SK-N-SH (cell line): ENCODE results near the gene TLNRD1. TPM values are rescaled to one million over a fixed set of nuclear protein-coding genes. Genes with fewer than 3 reads are reported as not detected.

ENCODE experiments used
- CTCF ChIA-PET: fragments of 300-600, 350-600 bp; formaldehyde crosslinking; extraction: SDS; loops from one replicate; lab custom pipeline; 2021; lab: Yijun Ruan, JAX
- POLR2A ChIA-PET: fragments of 350-600 bp; sonication (Branson Sonifier 250); formaldehyde crosslinking; extraction: SDS; loops from one replicate; lab custom pipeline; 2020; ENCODE audit warnings: antibody characterized with exemption, inconsistent platforms; lab: Yijun Ruan, JAX
- DNase-seq: peaks from one replicate; pipeline ENCODE4 v3.0.0; 2012
- H2AFZ ChIP-seq: fragments of 200-600 bp; sonication (generic); 2 replicates; pipeline ENCODE4 v1.8.1; 2016; ENCODE audit warnings: antibody characterized with exemption, mild to moderate bottlenecking, low read depth
- H3F3A ChIP-seq: fragments of 200-600 bp; sonication (generic); replicated peaks from 2 replicates; pipeline ENCODE3; 2016; ENCODE audit warnings: antibody characterized with exemption, mild to moderate bottlenecking; ENCODE audit not compliant: insufficient read depth
- H3K27ac ChIP-seq, 2 experiments: fragments of 200-500 bp in 1 of 2; fragments of 200-600 bp in 1 of 2; sonication (Bioruptor generic) in 1 of 2; sonication (generic), shearing (Covaris generic) in 1 of 2; 2 replicates each; pipeline versions ENCODE4 v1.5.1 to v1.6.1; 2014 to 2016; ENCODE audit warnings: low read depth in 2 of 2, inconsistent platforms in 1 of 2, low read length in 1 of 2, mild to moderate bottlenecking in 1 of 2, mixed read lengths in 1 of 2
- H3K27me3 ChIP-seq: fragments of 200-600 bp; sonication (generic), shearing (Covaris generic); 2 replicates; pipeline ENCODE4 v1.6.1; 2016; ENCODE audit warnings: mixed run types; ENCODE audit not compliant: insufficient read depth
- H3K36me3 ChIP-seq, 2 experiments: fragments of 200-500 bp in 1 of 2; fragments of 200-600 bp in 1 of 2; sonication (Bioruptor generic) in 1 of 2; sonication (generic) in 1 of 2; replicated peaks in 1 of 2; 2 replicates each; pipeline versions ENCODE3 to v1.5.1; 2014 to 2016; ENCODE audit warnings: low read length in 1 of 2, mild to moderate bottlenecking in 1 of 2; ENCODE audit not compliant: insufficient read depth in 2 of 2, control insufficient read depth in 1 of 2
- H3K4me1 ChIP-seq, 2 experiments: fragments of 200-500 bp in 1 of 2; fragments of 200-600 bp in 1 of 2; sonication (Bioruptor generic) in 1 of 2; sonication (generic), shearing (Covaris generic) in 1 of 2; 2 replicates each; pipeline versions ENCODE4 v1.5.1 to v1.6.1; 2014 to 2016; ENCODE audit warnings: low read depth in 1 of 2, low read length in 1 of 2, mixed run types in 1 of 2; ENCODE audit not compliant: insufficient read depth in 2 of 2, control insufficient read depth in 1 of 2
- H3K4me2 ChIP-seq: fragments of 200-600 bp; sonication (generic), shearing (Covaris generic); 2 replicates; pipeline ENCODE4 v1.6.1; 2017; ENCODE audit warnings: mixed run types
- H3K4me3 ChIP-seq, 2 experiments: fragments of 200-500 bp in 1 of 2; fragments of 200-600 bp in 1 of 2; sonication (Bioruptor generic) in 1 of 2; sonication (generic), shearing (Covaris generic) in 1 of 2; 2 replicates each; pipeline versions ENCODE4 v1.5.1 to v1.8.1; 2014 to 2016; ENCODE audit warnings: low read depth in 2 of 2, inconsistent platforms in 1 of 2, low read length in 1 of 2, mild to moderate bottlenecking in 1 of 2, mixed read lengths in 1 of 2, moderate library complexity in 1 of 2
- H3K79me2 ChIP-seq: fragments of 200-600 bp; sonication (generic); 2 replicates; pipeline ENCODE4 v1.8.1; 2017; ENCODE audit warnings: mild to moderate bottlenecking; ENCODE audit not compliant: insufficient read depth
- H3K9ac ChIP-seq: fragments of 200-600 bp; sonication (generic); 2 replicates; pipeline ENCODE4 v1.6.1; 2017; ENCODE audit warnings: mixed run types
- H3K9me2 ChIP-seq: fragments of 200-600 bp; sonication (generic); 2 replicates; pipeline ENCODE4 v1.6.1; 2017; ENCODE audit warnings: mixed run types
- H3K9me3 ChIP-seq: fragments of 200-600 bp; sonication (generic); 2 replicates; pipeline ENCODE4 v1.6.1; 2017; ENCODE audit warnings: mixed run types, mild to moderate bottlenecking, moderate library complexity
- H4K20me1 ChIP-seq: fragments of 200-600 bp; sonication (generic); 2 replicates; pipeline ENCODE4 v1.6.1; 2017; ENCODE audit warnings: mild to moderate bottlenecking, mixed run types; ENCODE audit not compliant: insufficient read depth
- ELF1 ChIP-seq: IDR thresholded peaks from 2 replicates; pipeline ENCODE4 v1.4.0; 2012
- EP300 ChIP-seq, 2 experiments: IDR thresholded peaks; 2 replicates each; pipeline versions ENCODE4 v1.4.0 to v1.6.1; 2012; ENCODE audit warnings: borderline replicate concordance in 1 of 2, low read depth in 1 of 2, low read length in 1 of 2
- EZH2phosphoT487 ChIP-seq: fragments of 200-600 bp; sonication (generic); IDR thresholded peaks from 2 replicates; pipeline ENCODE4 v1.6.1; 2017; ENCODE audit warnings: low read depth, mixed run types, mild to moderate bottlenecking, antibody characterized with exemption, moderate library complexity, borderline replicate concordance
- FOXM1 ChIP-seq: IDR thresholded peaks from 2 replicates; pipeline ENCODE4 v1.4.0; 2012; ENCODE audit warnings: low read depth, mild to moderate bottlenecking
- GABPA ChIP-seq: IDR thresholded peaks from 2 replicates; pipeline ENCODE4 v1.4.0; 2012; ENCODE audit warnings: low read depth, mild to moderate bottlenecking
- GATA2 ChIP-seq: sonication (generic); formaldehyde crosslinking; IDR thresholded peaks from 2 replicates; pipeline ENCODE4 v1.5.0; 2020; ENCODE audit warnings: mild to moderate bottlenecking, missing genetic modification reagents
- IRF3 ChIP-seq: fragments of 150-350 bp; IDR thresholded peaks from 2 replicates; pipeline ENCODE4 v1.6.1; 2016; ENCODE audit warnings: mild to moderate bottlenecking, low read depth, low read length
- JUND ChIP-seq: IDR thresholded peaks from 2 replicates; pipeline ENCODE4 v1.4.0; 2012
- MEF2A ChIP-seq: IDR thresholded peaks from 2 replicates; pipeline ENCODE4 v1.4.0; 2012; ENCODE audit warnings: low read depth, borderline replicate concordance
- MXI1 ChIP-seq: IDR thresholded peaks from 2 replicates; pipeline ENCODE4 v1.6.1; 2012; ENCODE audit warnings: mild to moderate bottlenecking, low read depth, low read length, improper control_type of control experiment
- PBX3 ChIP-seq: IDR thresholded peaks from 2 replicates; pipeline ENCODE4; 2012
- POLR2AphosphoS5 ChIP-seq: IDR thresholded peaks from 2 replicates; pipeline ENCODE4 v1.6.1; 2012; ENCODE audit warnings: low read depth, low read length
- RAD21 ChIP-seq: IDR thresholded peaks from 2 replicates; pipeline ENCODE4 v1.6.1; 2012; ENCODE audit warnings: mild to moderate bottlenecking, low read length
- REST ChIP-seq: IDR thresholded peaks from 2 replicates; pipeline ENCODE4 v1.6.1; 2012; ENCODE audit warnings: mild to moderate bottlenecking, low read depth, low read length, moderate library complexity
- RFX5 ChIP-seq: IDR thresholded peaks from 2 replicates; pipeline ENCODE4 v1.6.1; 2012; ENCODE audit warnings: mild to moderate bottlenecking, improper control_type of control experiment, low read length
- SMC3 ChIP-seq: IDR thresholded peaks from 2 replicates; pipeline ENCODE4 v1.6.1; 2012; ENCODE audit warnings: low read depth, low read length, improper control_type of control experiment
- TEAD4 ChIP-seq: IDR thresholded peaks from 2 replicates; pipeline ENCODE4 v1.4.0; 2012; ENCODE audit warnings: mild to moderate bottlenecking, borderline replicate concordance; ENCODE audit not compliant: insufficient read depth
- YY1 ChIP-seq: IDR thresholded peaks from 2 replicates; pipeline ENCODE4 v1.4.0; 2012; ENCODE audit warnings: low read depth, mild to moderate bottlenecking
- WGBS: methylation state at CpG from one replicate; pipeline ENCODE4 v1.1.6; 2017; ENCODE audit warnings: low lambda C conversion rate; 5-methylcytosine and 5-hydroxymethylcytosine counted together
- polyA plus RNA-seq, 3 experiments: library from polyadenylated mRNA; depleted of rRNA; stranded (reverse); fragments of >200 nt; gene quantifications; 2 replicates each; pipeline ENCODE4 v1.2.3, GENCODE V29; 2012

TLNRD1 gene
- polyA plus RNA-seq, 1 of the 3 experiments (the other 2 are of a cell fraction) = 5.0 TPM

GRCh38 chr15:80999623-81000036 lies 1.1 kb upstream of the TLNRD1 start:
- peaks cover 24% of the 10 kb centered on the region for H4K20me1 ChIP-seq
- H3K4me3 ChIP-seq = peak overlapping the region; percentile 89 to 97; a peak in 3 of 4 replicates
- DNase-seq = no peak
- peaks cover 13 to 16% of the 10 kb centered on the region in 2 experiments for H3K36me3 ChIP-seq
- POLR2A ChIA-PET = interaction anchor here (1.3 kb wide), 1 partner anchor 9 kb away, joined by 8 read pairs; no protein-coding TSS in a partner anchor
- CTCF ChIA-PET = no interaction called here
- peaks cover 37% of the 10 kb centered on the region for H3K79me2 ChIP-seq
- no peaks in the 10 kb centered on the region for H3K9me2 ChIP-seq
- peaks cover 9 to 16% of the 10 kb centered on the region in 2 experiments; a peak in 3 of 4 replicates for H3K4me1 ChIP-seq
- H3K4me2 ChIP-seq = peak overlapping the region; percentile 91
- no peak overlapping the region for H2AFZ ChIP-seq
- H3F3A ChIP-seq = peaks cover 11% of the 10 kb centered on the region
- H3K27me3 ChIP-seq = no peaks in the 10 kb centered on the region
- peak overlapping the region; percentile 96; the same call in 1 of the 2 replicates for H3K9ac ChIP-seq
- WGBS = 79% methylated on average over 13 of the region's 13 CpGs
- no peaks in the 10 kb centered on the region for H3K9me3 ChIP-seq
- no peak overlapping the region for H3K27ac ChIP-seq
- TF ChIP-seq SMC3 (no peak), EP300 (IDR thresholded peaks at IDR 0.05; ENCODE audit: borderline replicate concordance in 1 of 2, low read depth in 1 of 2, low read length in 1 of 2) (no peak), POLR2AphosphoS5 (no peak), TEAD4 (no peak), IRF3 (no peak), FOXM1 (no peak), MXI1 (no peak), REST (no peak), RAD21 (no peak), ELF1 (no peak), YY1 (no peak), MEF2A (no peak), GATA2 (CRISPR knock-in tag) (no peak), JUND (no peak), RFX5 (no peak), GABPA (no peak), EZH2phosphoT487 (no peak), PBX3 (no peak)
- TF ChIP-seq, all 33 proteins: peak for 0
